HCT116 (cell line): ENCODE data around the gene PLD3. TPM values are rescaled to one million over a fixed set of nuclear protein-coding genes. Genes with fewer than 3 reads are reported as not detected.

Source experiments
- ATAC-seq: fragments of 200-7000 bp; cut with Tn5 transposase; 2 replicates; pipeline ENCODE4 v1.9.1; 2020; ENCODE audit warnings: mild to moderate bottlenecking, moderate library complexity
- BruUV-seq: library from RNA; stranded (reverse); fragments of 400-500 nt; replicated peaks from 2 replicates; lab custom pipeline; 2021; lab: Mats Ljungman, UMichigan
- CTCF ChIA-PET: fragments of 300-600 bp; sonication (Branson Sonifier 250); formaldehyde crosslinking; loops from one replicate; lab custom pipeline; 2021; ENCODE audit warnings: antibody characterized with exemption; lab: Charles Lee
- POLR2A ChIA-PET: fragments of 300-600, 350-600 bp; sonication (Branson Sonifier 250); formaldehyde crosslinking; loops from one replicate; lab custom pipeline; 2021; ENCODE audit warnings: antibody characterized with exemption; lab: Charles Lee
- RAD21 ChIA-PET, 2 experiments: fragments of 300-600 bp; sonication (Branson Sonifier 250); formaldehyde crosslinking; loops; one replicate each; lab custom pipeline; 2023; ENCODE audit warnings: low total read pairs in 2 of 2; ENCODE audit not compliant: uncharacterized antibody in 2 of 2, unreplicated experiment in 2 of 2, low non-redundant PET in 1 of 2; lab: Charles Lee
- DNase-seq: peaks from one replicate; pipeline ENCODE4 v3.0.0-alpha.2; 2010; ENCODE audit warnings: low read depth, low spot score
- H2AFZ ChIP-seq: fragments of 200-600 bp; shearing (Covaris generic), sonication (generic); 2 replicates; pipeline ENCODE4 v1.6.1; 2017; ENCODE audit warnings: low read depth, mixed run types, mixed read lengths, antibody characterized with exemption, low read length; ENCODE audit not compliant: poor library complexity, severe bottlenecking
- H3K27ac ChIP-seq: 2 replicates; pipeline ENCODE4 v1.5.1; 2012; ENCODE audit warnings: low read depth, low read length
- H3K27me3 ChIP-seq: fragments of 200-600 bp; sonication (generic); 2 replicates; pipeline ENCODE4 v1.6.1; 2016; ENCODE audit warnings: mixed run types, low read length, mixed read lengths; ENCODE audit not compliant: insufficient read depth
- H3K36me3 ChIP-seq, 2 experiments: fragments of 200-500 bp in 1 of 2; fragments of 200-600 bp in 1 of 2; sonication (Bioruptor generic) in 1 of 2; sonication (generic) in 1 of 2; 2 replicates each; pipeline versions ENCODE4 v1.5.1 to v1.6.1; 2014 to 2016; ENCODE audit warnings: low read length in 2 of 2, inconsistent platforms in 1 of 2, mixed read lengths in 1 of 2, mixed run types in 1 of 2; ENCODE audit not compliant: insufficient read depth in 2 of 2, control insufficient read depth in 1 of 2
- H3K4me1 ChIP-seq, 2 experiments: fragments of 200-600 bp in 1 of 2; sonication (generic) in 1 of 2; 2 replicates each; pipeline versions ENCODE4 v1.5.1 to v1.6.1; 2012 to 2017; ENCODE audit warnings: low read length in 2 of 2, inconsistent platforms in 1 of 2, mild to moderate bottlenecking in 1 of 2, mixed read lengths in 1 of 2, mixed run types in 1 of 2, moderate library complexity in 1 of 2; ENCODE audit not compliant: insufficient read depth in 2 of 2, control insufficient read depth in 1 of 2
- H3K4me2 ChIP-seq: fragments of 200-600 bp; sonication (generic); 2 replicates; pipeline ENCODE4 v1.6.1; 2017; ENCODE audit warnings: mixed run types, low read length, mixed read lengths
- H3K4me3 ChIP-seq, 2 experiments: fragments of 200-600 bp in 1 of 2; sonication (generic) in 1 of 2; replicated peaks in 1 of 2; 2 replicates each; pipeline ENCODE4 v1.5.1; 2011 to 2016; ENCODE audit warnings: low read length in 2 of 2, control low read depth in 1 of 2, low read depth in 1 of 2, mild to moderate bottlenecking in 1 of 2, mixed read lengths in 1 of 2, mixed run types in 1 of 2
- H3K79me2 ChIP-seq: fragments of 200-600 bp; sonication (generic); 2 replicates; pipeline ENCODE4 v1.6.1; 2017; ENCODE audit warnings: mild to moderate bottlenecking, mixed run types, low read length, moderate library complexity, mixed read lengths; ENCODE audit not compliant: insufficient read depth
- H3K9ac ChIP-seq: fragments of 200-600 bp; sonication (generic); 2 replicates; pipeline ENCODE4 v1.6.1; 2016; ENCODE audit warnings: low read length, mixed read lengths
- H3K9me2 ChIP-seq: fragments of 200-600 bp; sonication (generic), shearing (Covaris generic); 2 replicates; pipeline ENCODE4 v1.6.1; 2017; ENCODE audit warnings: mixed run types, mild to moderate bottlenecking, moderate library complexity; ENCODE audit not compliant: insufficient read depth
- H3K9me3 ChIP-seq, 2 experiments: fragments of 200-500 bp in 1 of 2; fragments of 200-600 bp in 1 of 2; sonication (Bioruptor generic) in 1 of 2; sonication (generic) in 1 of 2; 2 replicates each; pipeline ENCODE4 v1.6.1; 2014 to 2017; ENCODE audit warnings: low read length in 2 of 2, mixed read lengths in 2 of 2, inconsistent platforms in 1 of 2, low read depth in 1 of 2, mild to moderate bottlenecking in 1 of 2, mixed run types in 1 of 2, moderate library complexity in 1 of 2; ENCODE audit not compliant: control insufficient read depth in 1 of 2, insufficient read depth in 1 of 2
- H4K20me1 ChIP-seq: fragments of 200-600 bp; sonication (generic), shearing (Covaris generic); 2 replicates; pipeline ENCODE4 v1.6.1; 2017; ENCODE audit warnings: mixed run types, mild to moderate bottlenecking, moderate library complexity; ENCODE audit not compliant: insufficient read depth
- CEBPB ChIP-seq: IDR thresholded peaks from 2 replicates; pipeline ENCODE4 v1.6.1; 2012; ENCODE audit warnings: low read depth
- EGR1 ChIP-seq: IDR thresholded peaks from 2 replicates; pipeline ENCODE4 v1.6.1; 2012; ENCODE audit warnings: low read depth
- EZH2 ChIP-seq: fragments of 200-600 bp; sonication (generic); IDR thresholded peaks from 2 replicates; pipeline ENCODE4 v1.6.1; 2017; ENCODE audit warnings: antibody characterized with exemption, mixed run types
- JUND ChIP-seq: IDR thresholded peaks from 2 replicates; pipeline ENCODE4 v1.6.1; 2012
- RAD21 ChIP-seq: IDR thresholded peaks from 2 replicates; pipeline ENCODE4 v1.6.1; 2012; ENCODE audit warnings: low read depth, mild to moderate bottlenecking
- SIN3A ChIP-seq: IDR thresholded peaks from 2 replicates; pipeline ENCODE4 v1.6.1; 2012; ENCODE audit warnings: low read depth
- SP1 ChIP-seq: IDR thresholded peaks from 2 replicates; pipeline ENCODE4 v1.6.1; 2012; ENCODE audit warnings: low read depth
- SRF ChIP-seq: IDR thresholded peaks from 2 replicates; pipeline ENCODE4 v1.6.1; 2012; ENCODE audit warnings: low read depth
- TCF7L2 ChIP-seq: IDR thresholded peaks from 2 replicates; pipeline ENCODE4 v1.7.0; 2011; ENCODE audit warnings: borderline replicate concordance, inconsistent platforms; ENCODE audit not compliant: insufficient read depth, insufficient read length; ENCODE audit errors: extremely low read depth
- YY1 ChIP-seq: IDR thresholded peaks from 2 replicates; pipeline ENCODE4 v1.6.1; 2011; ENCODE audit warnings: low read length, low read depth, moderate library complexity, mild to moderate bottlenecking; ENCODE audit not compliant: insufficient replicate concordance; ENCODE audit errors: extremely low read depth
- ZFX ChIP-seq: fragments of 450-650 bp; IDR thresholded peaks from 2 replicates; pipeline ENCODE4 v1.6.1; 2017
- intact Hi-C: fragments of 100-400 bp; cut with micrococcal nuclease; formaldehyde crosslinking; loops from 2 replicates; pipeline ENCODE4 v1.10.0; 2022
- total RNA-seq: library from RNA; stranded (reverse); gene quantifications from one replicate; pipeline ENCODE4 v1.2.1, GENCODE V29; 2021; ENCODE audit not compliant: unreplicated experiment
- TF ChIP-seq, protein P1 (sequence below): IDR thresholded peaks from 2 replicates; pipeline ENCODE4 v1.6.1; 2012
- TF ChIP-seq, protein P2 (sequence below): IDR thresholded peaks from 2 replicates; pipeline ENCODE4 v1.6.1; 2012
- TF ChIP-seq, protein P3 (sequence below): IDR thresholded peaks from 2 replicates; pipeline ENCODE4 v1.6.1; 2012; ENCODE audit warnings: low read depth

Gene PLD3
- total RNA-seq, 1 experiment from 2014 or later = 123 TPM

DNA sequence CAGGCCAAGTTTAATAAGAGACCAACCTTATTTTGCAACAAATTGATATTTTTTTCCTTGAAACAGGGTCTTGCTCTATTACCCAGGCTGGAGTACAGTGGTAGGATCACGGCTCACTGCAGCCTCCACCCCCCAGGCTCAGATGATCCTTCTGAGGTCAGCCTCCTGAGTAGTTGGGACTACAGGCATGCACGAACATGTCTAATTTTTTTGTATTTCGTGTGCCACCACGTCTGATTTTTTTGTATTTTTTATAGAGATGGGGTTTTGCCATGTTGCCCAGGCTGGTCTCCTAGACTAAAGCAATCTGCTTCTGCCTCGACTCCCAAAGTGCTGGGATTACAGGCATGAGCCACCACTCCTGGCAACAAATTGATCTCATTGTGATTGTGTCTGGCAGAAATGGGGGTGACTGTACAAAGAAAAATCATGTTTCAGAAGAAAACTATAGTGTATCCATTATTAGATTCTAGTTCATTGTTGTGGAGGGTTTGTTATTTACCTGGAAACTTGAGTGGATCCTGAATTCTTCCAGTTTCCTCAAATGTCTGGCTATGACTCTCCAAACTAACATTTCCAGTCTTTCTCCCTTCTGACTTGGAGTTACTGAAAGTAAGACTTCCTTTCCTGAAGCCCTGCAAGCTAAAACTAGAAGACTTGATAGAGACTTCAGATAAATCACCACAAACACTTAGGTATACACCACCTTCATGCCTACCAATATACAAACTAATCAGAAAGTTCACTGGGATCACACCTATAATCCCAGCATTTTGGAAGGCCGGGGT is 46.1 kb upstream of the PLD3 start:
- POLR2A ChIA-PET = no interaction called here
- Histone ChIP-seq H3K36me3 (no peaks in the 10 kb centered on the region; a peak in 1 of 4 replicates), H3K9me2 (no peaks in the 10 kb centered on the region), H3K9ac (no peak overlapping the region), H3K27me3 (no peaks in the 10 kb centered on the region), H4K20me1 (no peaks in the 10 kb centered on the region), H3K27ac (no peak overlapping the region), H3K4me2 (no peak overlapping the region), H3K4me1 (no peaks in the 10 kb centered on the region), H3K79me2 (no peaks in the 10 kb centered on the region), H2AFZ (no peak overlapping the region), H3K4me3 (no peak overlapping the region), H3K9me3 (no peaks in the 10 kb centered on the region)
- DNase-seq = no peak
- intact Hi-C loops = loop anchor here (10.0 kb wide), 1 partner anchor 222 kb away; no protein-coding TSS in a partner anchor
- BruUV-seq = no TSS peak
- ATAC-seq = no peak
- TF ChIP-seq, protein P1, sequence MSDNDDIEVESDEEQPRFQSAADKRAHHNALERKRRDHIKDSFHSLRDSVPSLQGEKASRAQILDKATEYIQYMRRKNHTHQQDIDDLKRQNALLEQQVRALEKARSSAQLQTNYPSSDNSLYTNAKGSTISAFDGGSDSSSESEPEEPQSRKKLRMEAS = no peak
- TF ChIP-seq ZFX (no peak), CEBPB (no peak), YY1 (no peak), RAD21 (no peak), EZH2 (no peak), EGR1 (no peak), SIN3A (no peak)
- TF ChIP-seq, protein P2, sequence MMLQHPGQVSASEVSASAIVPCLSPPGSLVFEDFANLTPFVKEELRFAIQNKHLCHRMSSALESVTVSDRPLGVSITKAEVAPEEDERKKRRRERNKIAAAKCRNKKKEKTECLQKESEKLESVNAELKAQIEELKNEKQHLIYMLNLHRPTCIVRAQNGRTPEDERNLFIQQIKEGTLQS = no peak
- RAD21 ChIA-PET = no interaction called here
- CTCF ChIA-PET = no interaction called here

DNA sequence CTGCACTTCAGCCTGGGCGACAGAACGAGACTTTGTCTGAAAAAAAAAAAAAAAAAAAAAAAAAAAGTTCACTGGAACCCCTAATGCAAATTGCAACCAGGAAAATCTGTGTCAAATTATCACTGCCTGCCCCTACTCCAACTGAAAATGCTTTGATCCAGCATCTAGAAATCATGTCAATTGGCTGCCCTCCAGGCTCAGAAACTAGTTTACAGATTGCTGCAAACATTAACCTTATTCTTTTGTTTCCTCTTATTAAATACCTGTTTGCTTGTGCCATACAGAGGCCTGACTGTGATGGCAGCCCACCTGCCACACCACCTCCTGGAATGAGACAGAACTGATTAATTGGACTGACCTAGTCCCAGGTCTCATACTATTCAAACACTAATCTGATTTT is 44.7 kb upstream of the PLD3 start:
- H3K4me3 ChIP-seq = no peak overlapping the region
- H3K4me1 ChIP-seq = no peaks in the 10 kb centered on the region
- POLR2A ChIA-PET = no interaction called here
- H3K9ac ChIP-seq = no peak overlapping the region
- no peak overlapping the region for H3K27ac ChIP-seq
- RAD21 ChIA-PET = no interaction called here
- H2AFZ ChIP-seq = no peak overlapping the region
- no peak for ATAC-seq
- H3K9me2 ChIP-seq = no peaks in the 10 kb centered on the region
- H3K27me3 ChIP-seq = no peaks in the 10 kb centered on the region
- CTCF ChIA-PET = interaction anchor here (2.0 to 2.2 kb wide), 2 partner anchors 117 to 160 kb away, joined by 12 to 13 read pairs; no protein-coding TSS in a partner anchor
- H4K20me1 ChIP-seq = no peaks in the 10 kb centered on the region
- BruUV-seq = no TSS peak
- no peaks in the 10 kb centered on the region for H3K79me2 ChIP-seq
- no peaks in the 10 kb centered on the region; a peak in 1 of 4 replicates for H3K36me3 ChIP-seq
- DNase-seq = no peak
- H3K4me2 ChIP-seq = no peak overlapping the region
- intact Hi-C loops = loop anchor here (10.0 kb wide), 1 partner anchor 221 kb away; no protein-coding TSS in a partner anchor
- no peak for TF ChIP-seq JUND
- TF ChIP-seq, protein P3, sequence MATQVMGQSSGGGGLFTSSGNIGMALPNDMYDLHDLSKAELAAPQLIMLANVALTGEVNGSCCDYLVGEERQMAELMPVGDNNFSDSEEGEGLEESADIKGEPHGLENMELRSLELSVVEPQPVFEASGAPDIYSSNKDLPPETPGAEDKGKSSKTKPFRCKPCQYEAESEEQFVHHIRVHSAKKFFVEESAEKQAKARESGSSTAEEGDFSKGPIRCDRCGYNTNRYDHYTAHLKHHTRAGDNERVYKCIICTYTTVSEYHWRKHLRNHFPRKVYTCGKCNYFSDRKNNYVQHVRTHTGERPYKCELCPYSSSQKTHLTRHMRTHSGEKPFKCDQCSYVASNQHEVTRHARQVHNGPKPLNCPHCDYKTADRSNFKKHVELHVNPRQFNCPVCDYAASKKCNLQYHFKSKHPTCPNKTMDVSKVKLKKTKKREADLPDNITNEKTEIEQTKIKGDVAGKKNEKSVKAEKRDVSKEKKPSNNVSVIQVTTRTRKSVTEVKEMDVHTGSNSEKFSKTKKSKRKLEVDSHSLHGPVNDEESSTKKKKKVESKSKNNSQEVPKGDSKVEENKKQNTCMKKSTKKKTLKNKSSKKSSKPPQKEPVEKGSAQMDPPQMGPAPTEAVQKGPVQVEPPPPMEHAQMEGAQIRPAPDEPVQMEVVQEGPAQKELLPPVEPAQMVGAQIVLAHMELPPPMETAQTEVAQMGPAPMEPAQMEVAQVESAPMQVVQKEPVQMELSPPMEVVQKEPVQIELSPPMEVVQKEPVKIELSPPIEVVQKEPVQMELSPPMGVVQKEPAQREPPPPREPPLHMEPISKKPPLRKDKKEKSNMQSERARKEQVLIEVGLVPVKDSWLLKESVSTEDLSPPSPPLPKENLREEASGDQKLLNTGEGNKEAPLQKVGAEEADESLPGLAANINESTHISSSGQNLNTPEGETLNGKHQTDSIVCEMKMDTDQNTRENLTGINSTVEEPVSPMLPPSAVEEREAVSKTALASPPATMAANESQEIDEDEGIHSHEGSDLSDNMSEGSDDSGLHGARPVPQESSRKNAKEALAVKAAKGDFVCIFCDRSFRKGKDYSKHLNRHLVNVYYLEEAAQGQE = no peak
- no peak for TF ChIP-seq ZFX
- TF ChIP-seq SIN3A = no peak
- no peak for TF ChIP-seq SP1
- no peak for TF ChIP-seq SRF
- TF ChIP-seq TCF7L2 = no peak
- TF ChIP-seq RAD21 = no peak
- H3K9me3 ChIP-seq = no peaks in the 10 kb centered on the region
